OCI-LY7 (cell line): ENCODE results near the gene ZEB1. TPM values are rescaled to one million over a fixed set of nuclear protein-coding genes. Genes with fewer than 3 reads are reported as not detected.

Experiments used
- BruUV-seq: library from RNA; stranded (reverse); fragments of 400-500 nt; replicated peaks from 2 replicates; lab custom pipeline; 2021; lab: Mats Ljungman, UMichigan
- CTCF ChIA-PET: fragments of 300-600 bp; sonication (Branson Sonifier 250); formaldehyde crosslinking; loops from one replicate; lab custom pipeline; 2022; ENCODE audit warnings: antibody characterized with exemption; ENCODE audit not compliant: unreplicated experiment; lab: Charles Lee
- POLR2A ChIA-PET: fragments of 300-600 bp; sonication (Branson Sonifier 250); formaldehyde crosslinking; loops from one replicate; lab custom pipeline; 2022; ENCODE audit warnings: antibody characterized with exemption; lab: Charles Lee
- DNase-seq: peaks from one replicate; pipeline ENCODE4 v3.0.0-alpha.2; 2015; ENCODE audit warnings: low spot score
- H2AFZ ChIP-seq: fragments of 200-600 bp; sonication (generic), shearing (Covaris generic); 2 replicates; pipeline ENCODE4 v1.6.1; 2014; ENCODE audit warnings: mild to moderate bottlenecking, antibody characterized with exemption, low read length, moderate library complexity
- H3K27ac ChIP-seq: fragments of 200-600 bp; sonication (generic); 2 replicates; pipeline ENCODE4 v1.5.1; 2014; ENCODE audit warnings: mixed run types, low read depth, mild to moderate bottlenecking, moderate library complexity, low read length, inconsistent platforms; ENCODE audit not compliant: poor library complexity, severe bottlenecking
- H3K36me3 ChIP-seq: fragments of 200-600 bp; sonication (generic); 2 replicates; pipeline ENCODE4 v1.6.1; 2014; ENCODE audit warnings: mild to moderate bottlenecking, antibody characterized with exemption, low read length, moderate library complexity, mixed read lengths; ENCODE audit not compliant: insufficient read depth
- H3K4me1 ChIP-seq: fragments of 200-600 bp; sonication (generic); 2 replicates; pipeline ENCODE4 v1.5.1; 2014; ENCODE audit warnings: mild to moderate bottlenecking, low read length; ENCODE audit not compliant: insufficient read depth, poor library complexity, severe bottlenecking
- H3K4me2 ChIP-seq: fragments of 200-600 bp; sonication (generic); 2 replicates; pipeline ENCODE4 v1.6.1; 2014; ENCODE audit warnings: mild to moderate bottlenecking, low read length
- H3K4me3 ChIP-seq: fragments of 200-600 bp; sonication (generic); 2 replicates; pipeline ENCODE4 v1.5.1; 2014; ENCODE audit warnings: mild to moderate bottlenecking, low read depth, low read length; ENCODE audit not compliant: poor library complexity, severe bottlenecking
- H3K79me2 ChIP-seq: fragments of 200-600 bp; sonication (generic); 2 replicates; pipeline ENCODE4 v1.6.1; 2016; ENCODE audit warnings: low read depth, mild to moderate bottlenecking, low read length, moderate library complexity, mixed read lengths; ENCODE audit not compliant: insufficient read depth
- H3K9me2 ChIP-seq: fragments of 200-600 bp; sonication (generic); 2 replicates; pipeline ENCODE4 v1.6.1; 2016; ENCODE audit warnings: mild to moderate bottlenecking, low read length, mixed read lengths; ENCODE audit not compliant: insufficient read depth
- H3K9me3 ChIP-seq: fragments of 200-600 bp; sonication (generic); 2 replicates; pipeline ENCODE4 v1.6.1; 2014; ENCODE audit warnings: mild to moderate bottlenecking, mixed run types, low read length, mixed read lengths
- H4K20me1 ChIP-seq: fragments of 200-600 bp; sonication (generic); 2 replicates; pipeline ENCODE4 v1.6.1; 2014; ENCODE audit warnings: mild to moderate bottlenecking, antibody characterized with exemption, low read length, moderate library complexity, mixed read lengths; ENCODE audit not compliant: insufficient read depth
- CTCF ChIP-seq: fragments of 200-600 bp; sonication (generic); conservative IDR thresholded peaks from 2 replicates; pipeline ENCODE4 v1.5.1; 2014; ENCODE audit warnings: mild to moderate bottlenecking, antibody characterized with exemption, low read length, moderate library complexity, mixed read lengths
- EZH2phosphoT487 ChIP-seq: fragments of 200-600 bp; sonication (generic); IDR thresholded peaks from 2 replicates; pipeline ENCODE4 v1.6.1; 2018; ENCODE audit warnings: low read depth, borderline replicate concordance, mild to moderate bottlenecking, mixed run types, antibody characterized with exemption, low read length, moderate library complexity, mixed read lengths
- intact Hi-C: fragments of 100-400 bp; cut with micrococcal nuclease; formaldehyde crosslinking; loops from one replicate; pipeline ENCODE4 v1.10.0; 2022; ENCODE audit not compliant: unreplicated experiment
- total RNA-seq, 2 experiments: library from RNA; depleted of rRNA in 1 of 2; stranded (reverse); fragments of >200 nt in 1 of 2; shearing (Covaris generic) in 1 of 2; gene quantifications; 2 replicates each; pipeline ENCODE4 v1.2.3, GENCODE V29; 2014 to 2022

The ZEB1 gene
- total RNA-seq, 2 experiments from 2014 or later, result 33.2 to 41.9 TPM

GRCh38 chr10:31393844-31394243 is 74.8 kb downstream of the ZEB1 start:
- Histone ChIP-seq H2AFZ (no peak overlapping the region), H3K4me2 (no peak overlapping the region), H3K9me2 (no peaks in the 10 kb centered on the region), H3K79me2 (no peaks in the 10 kb centered on the region; the same call in 1 of the 2 replicates), H3K36me3 (peaks cover 33% of the 10 kb centered on the region), H3K4me3 (no peak overlapping the region), H3K27ac (no peak overlapping the region), H4K20me1 (no peaks in the 10 kb centered on the region), H3K9me3 (no peaks in the 10 kb centered on the region), H3K4me1 (no peaks in the 10 kb centered on the region)
- BruUV-seq, result no TSS peak
- DNase-seq, result no peak
- CTCF ChIA-PET, result no interaction called here
- TF ChIP-seq EZH2phosphoT487 (no peak), CTCF (no peak)
- POLR2A ChIA-PET, result interaction anchor here (1.0 kb wide), 1 partner anchor 34 kb away, joined by 3 read pairs; no protein-coding TSS in a partner anchor
- intact Hi-C loops, result no loop called here

- H3K9me2 ChIP-seq, result no peaks in the 10 kb centered on the region
- H3K79me2 ChIP-seq, result no peaks in the 10 kb centered on the region; the same call in 1 of the 2 replicates
- peaks cover 16% of the 10 kb centered on the region; the same call in 1 of the 2 replicates for H3K36me3 ChIP-seq
- H3K4me3 ChIP-seq, result no peak overlapping the region
- H4K20me1 ChIP-seq, result no peaks in the 10 kb centered on the region
- no peak overlapping the region for H3K4me2 ChIP-seq
- TF ChIP-seq EZH2phosphoT487 (no peak), CTCF (no peak)
- H2AFZ ChIP-seq, result no peak overlapping the region
- no peaks in the 10 kb centered on the region for H3K4me1 ChIP-seq
- DNase-seq, result no peak
- no peaks in the 10 kb centered on the region for H3K9me3 ChIP-seq
- intact Hi-C loops, result no loop called here
- ChIA-PET CTCF (no interaction called here), POLR2A (no interaction called here)
- no TSS peak for BruUV-seq
- no peak overlapping the region for H3K27ac ChIP-seq
These were observed 76.7 kb downstream of the ZEB1 start for GRCh38 chr10:31395695-31396094.

- Histone ChIP-seq H3K4me1 (no peaks in the 10 kb centered on the region), H3K4me3 (no peak overlapping the region), H2AFZ (no peak overlapping the region), H3K79me2 (peaks cover 3% of the 10 kb centered on the region; the same call in 1 of the 2 replicates), H4K20me1 (no peaks in the 10 kb centered on the region), H3K4me2 (no peak overlapping the region), H3K9me3 (no peaks in the 10 kb centered on the region), H3K36me3 (0 out of 2 replicates have a peak, but pooled peaks cover 10% of the 10 kb centered on the region), H3K27ac (no peak overlapping the region), H3K9me2 (no peaks in the 10 kb centered on the region)
- DNase-seq, result no peak
- POLR2A ChIA-PET, result no interaction called here
- TF ChIP-seq CTCF (no peak), EZH2phosphoT487 (no peak)
- intact Hi-C loops, result no loop called here
- no TSS peak for BruUV-seq
- CTCF ChIA-PET, result no interaction called here
These were observed 77.4 kb downstream of the ZEB1 start for GRCh38 chr10:31396376-31396775.
